ENCODE results near the gene SLC23A2.
"Not testable (repeated sequence)": the region's sequence is repeated elsewhere in the genome, so short reads cannot be mapped to it uniquely, and the experiment has no call there.

SLC23A2 gene

DNA sequence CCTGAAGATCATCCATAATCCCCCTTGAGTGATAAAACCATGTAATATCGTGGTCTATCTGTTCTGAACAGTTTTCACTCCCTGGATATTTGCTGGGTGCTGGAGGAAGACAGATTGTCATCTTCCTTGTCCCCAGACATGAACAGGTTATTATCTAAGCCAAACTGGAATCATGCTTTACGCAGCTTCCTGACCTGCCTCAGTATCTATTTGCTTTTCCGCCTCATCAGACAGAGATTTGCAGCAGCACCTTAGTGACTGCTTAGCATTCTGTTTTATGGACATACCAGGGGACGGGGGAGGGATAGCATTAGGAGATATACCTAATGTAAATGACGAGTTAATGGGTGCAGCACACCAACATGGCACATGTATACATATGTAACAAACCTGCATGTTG is 124.6 kb downstream of the SLC23A2 start:
- DNase-seq (ENCODE audit: low spot score): no peak

DNA sequence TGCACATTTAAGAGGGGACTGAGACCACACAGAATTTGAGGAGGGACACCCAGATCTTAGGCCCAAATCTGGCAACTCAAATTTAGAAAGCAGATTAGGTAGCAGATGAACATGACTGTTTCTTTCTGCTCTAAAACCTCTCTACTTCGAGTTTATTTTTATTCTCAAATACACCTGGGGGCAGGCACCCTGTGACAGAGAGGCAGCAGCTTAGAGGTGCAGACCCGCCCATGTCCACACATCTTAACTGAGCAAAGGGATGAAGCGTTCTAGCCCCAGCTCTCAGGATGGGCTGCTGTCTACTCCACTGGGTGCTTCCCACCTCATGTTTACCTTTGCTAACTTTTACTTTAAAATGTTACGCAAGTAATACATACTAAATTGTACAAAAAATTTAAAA is 125.0 kb downstream of the SLC23A2 start:
- no peak for DNase-seq (ENCODE audit: low spot score)

DNA sequence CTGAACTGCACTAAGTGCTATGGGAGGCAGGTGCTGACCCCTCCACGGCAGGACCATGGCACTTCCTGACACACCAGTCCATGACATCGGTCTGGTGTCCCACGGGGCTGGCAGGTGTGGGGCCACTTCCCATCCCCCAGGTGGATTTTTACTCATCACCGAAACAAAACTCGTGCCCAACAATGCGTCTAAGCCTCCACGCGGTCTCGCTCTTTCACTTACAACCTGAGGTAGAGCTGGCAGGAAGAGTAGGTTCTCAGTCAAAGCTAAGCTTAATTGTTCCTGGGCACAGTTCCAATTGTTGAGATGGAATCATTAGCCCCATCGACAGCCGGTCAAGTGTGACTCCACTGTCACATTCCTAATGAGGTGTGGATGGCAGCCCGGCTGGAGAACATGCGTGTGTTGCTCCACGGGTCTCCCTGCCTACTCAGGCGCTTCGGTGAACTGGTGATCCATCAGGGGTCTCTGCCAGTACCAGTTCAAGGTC is 125.7 kb downstream of the SLC23A2 start:
- DNase-seq (ENCODE audit: low spot score): no peak

DNA sequence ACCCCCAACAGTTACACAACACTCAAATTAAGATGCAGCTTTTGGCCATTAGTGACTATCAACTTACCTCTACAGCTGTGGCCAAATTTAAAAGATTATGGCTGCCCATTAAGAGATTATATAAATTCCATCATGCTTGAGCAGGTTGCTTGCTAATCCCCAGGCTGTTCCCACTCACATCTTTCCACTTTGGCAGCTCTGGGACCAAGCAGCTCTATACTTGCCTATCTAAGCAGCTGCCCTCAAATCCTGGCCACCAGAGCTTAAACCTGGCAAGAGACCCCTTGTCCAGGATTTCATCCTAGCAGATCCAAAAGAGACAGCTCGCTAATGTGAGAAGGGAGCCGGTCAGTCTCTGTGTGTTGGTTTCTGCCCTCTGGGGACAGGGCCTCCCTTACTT is 127.9 kb downstream of the SLC23A2 start:
- no peak for DNase-seq (ENCODE audit: low spot score)

DNA sequence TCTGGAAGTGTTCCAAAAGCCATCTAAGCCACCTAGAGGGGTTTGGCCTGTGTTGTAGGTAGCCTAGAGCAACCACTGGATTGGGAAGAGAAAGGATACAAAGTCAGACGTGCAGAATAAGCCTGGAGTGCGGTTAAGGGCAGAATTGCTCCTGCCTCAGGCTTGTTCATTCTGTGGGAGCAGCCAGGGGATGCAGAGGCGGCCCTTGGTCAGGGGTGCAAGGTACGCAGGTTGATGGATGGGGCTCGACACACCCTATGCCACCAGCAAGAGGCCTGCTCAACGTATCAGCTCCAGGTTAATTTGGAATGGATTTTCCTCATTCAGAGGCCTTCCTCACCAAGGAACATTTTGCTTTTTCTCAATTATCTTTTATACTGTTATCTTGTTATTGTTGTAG is 129.8 kb downstream of the SLC23A2 start:
- no peak for DNase-seq (ENCODE audit: low spot score)

DNA sequence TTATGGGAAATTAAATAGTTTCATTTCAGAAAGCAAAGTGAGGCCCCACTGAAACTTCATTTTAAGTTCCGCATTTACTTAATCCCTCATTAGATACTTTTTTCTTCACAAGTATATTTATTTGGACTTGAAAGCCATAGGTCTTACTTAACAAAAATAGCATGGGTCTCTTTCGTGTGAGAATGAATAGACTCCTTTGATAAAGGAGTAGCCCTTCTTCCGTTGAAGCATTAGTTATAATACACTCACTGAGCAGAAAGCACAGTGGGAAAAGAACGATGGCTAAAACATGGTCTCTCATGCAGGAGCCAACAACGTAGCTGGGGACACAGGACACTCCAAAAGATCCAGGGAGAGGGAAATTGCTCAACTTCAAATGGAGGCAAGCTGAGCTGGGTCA is 130.4 kb downstream of the SLC23A2 start:
- DNase-seq (ENCODE audit: low spot score): no peak

DNA sequence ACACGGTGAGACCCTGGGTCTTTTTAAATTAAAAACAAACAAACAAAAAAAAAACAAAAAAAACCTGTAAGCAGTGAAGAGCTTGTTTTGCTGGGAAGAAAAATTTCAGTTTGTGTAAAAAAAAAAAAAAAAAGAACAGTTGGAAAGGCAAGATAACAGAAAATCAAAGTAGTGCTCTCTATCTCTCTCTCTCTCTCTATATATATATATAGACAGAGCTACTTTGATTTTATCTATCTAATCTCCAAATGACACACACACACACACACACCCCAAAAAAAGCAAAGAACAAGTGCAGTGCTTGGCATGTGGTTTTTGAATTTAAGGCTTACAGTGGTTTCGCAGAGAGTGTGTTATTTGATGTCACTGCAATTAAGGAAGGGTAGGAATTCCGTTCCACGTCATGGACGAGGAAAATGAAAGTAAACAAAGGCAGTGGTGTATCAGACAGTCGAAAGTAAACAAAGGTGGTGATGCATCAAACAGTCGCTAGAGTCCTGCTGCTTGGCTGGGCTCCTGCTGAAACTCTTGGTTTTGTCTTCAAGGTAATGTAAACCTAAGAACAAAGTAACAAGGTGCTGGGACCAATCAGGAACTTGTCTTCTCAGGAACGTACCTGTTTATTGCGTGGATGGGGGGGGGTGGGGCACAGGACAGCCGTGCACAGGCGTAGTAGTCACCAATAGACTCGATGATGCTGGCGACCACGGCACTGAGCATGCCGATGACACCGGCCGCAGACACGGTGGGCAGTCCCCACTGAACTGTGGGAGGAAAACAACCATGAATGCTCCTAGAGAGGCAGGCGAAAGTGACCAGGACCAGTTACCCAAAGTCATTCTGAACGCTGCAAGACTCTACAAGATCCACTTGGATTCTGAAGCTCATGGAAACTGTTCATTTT is 131.8 kb downstream of the SLC23A2 start:
- no peak for DNase-seq (ENCODE audit: low spot score)

DNA sequence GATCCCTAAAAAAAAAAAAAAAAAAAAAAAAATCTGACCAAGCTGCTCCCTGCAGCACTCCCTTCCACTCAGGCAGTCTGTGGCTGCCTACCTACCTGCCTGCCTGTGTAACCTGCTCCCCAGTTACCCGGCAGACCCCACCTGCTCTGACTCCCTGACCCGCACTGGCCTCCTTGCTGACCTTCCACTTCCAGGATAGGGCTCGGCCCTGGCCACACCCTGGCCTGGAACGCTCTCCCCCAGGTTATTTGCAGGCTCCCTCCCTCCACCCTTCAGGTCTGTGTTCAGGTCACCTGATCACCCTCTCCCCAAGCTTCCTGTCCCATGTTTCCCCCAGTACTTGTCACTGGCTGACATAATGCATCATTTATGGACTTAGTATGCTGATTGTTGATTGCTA is 134.3 kb downstream of the SLC23A2 start:
- no peak for DNase-seq (ENCODE audit: low spot score)

DNA sequence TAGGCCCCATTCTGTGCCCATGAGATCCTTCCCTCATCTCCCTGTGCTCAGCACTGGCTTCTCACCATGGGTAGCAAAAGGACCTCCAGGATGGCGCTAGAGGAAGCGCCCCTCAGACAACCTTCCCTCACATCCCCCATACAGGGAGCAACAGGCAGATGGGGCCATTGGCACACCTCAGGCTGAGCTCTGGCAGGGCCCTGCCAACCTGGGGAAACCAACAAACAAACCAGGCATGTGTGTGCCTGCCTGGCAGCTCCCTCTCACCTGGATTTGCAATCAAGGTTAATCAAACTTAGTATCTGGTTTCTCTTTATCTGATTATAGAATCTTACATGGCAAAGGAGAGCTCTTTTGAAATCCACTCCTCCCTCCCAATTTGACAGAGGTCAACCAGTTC is 134.9 kb downstream of the SLC23A2 start:
- no peak for DNase-seq (ENCODE audit: low spot score)

DNA sequence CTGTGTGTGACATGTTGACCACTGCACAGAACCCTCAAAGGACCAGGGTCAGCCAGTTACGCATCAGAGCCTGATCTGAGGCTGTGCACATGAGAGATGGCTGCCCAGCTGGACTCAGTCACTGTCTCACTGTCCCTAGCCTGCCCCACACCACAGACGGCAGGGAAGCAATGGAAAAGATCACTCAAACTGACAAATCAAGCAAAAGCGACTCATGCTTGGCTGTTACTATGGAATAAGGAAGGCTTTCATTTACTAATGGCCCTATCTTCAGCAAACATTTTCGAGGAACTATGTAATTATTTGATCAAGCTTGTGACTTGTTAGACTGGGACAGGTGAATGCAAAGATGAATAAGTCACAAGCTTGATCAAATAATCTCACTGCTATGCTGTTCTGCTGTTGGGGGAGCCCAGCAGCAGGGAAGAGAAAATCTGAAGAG is 137.0 kb downstream of the SLC23A2 start:
- DNase-seq (ENCODE audit: low spot score): no peak

DNA sequence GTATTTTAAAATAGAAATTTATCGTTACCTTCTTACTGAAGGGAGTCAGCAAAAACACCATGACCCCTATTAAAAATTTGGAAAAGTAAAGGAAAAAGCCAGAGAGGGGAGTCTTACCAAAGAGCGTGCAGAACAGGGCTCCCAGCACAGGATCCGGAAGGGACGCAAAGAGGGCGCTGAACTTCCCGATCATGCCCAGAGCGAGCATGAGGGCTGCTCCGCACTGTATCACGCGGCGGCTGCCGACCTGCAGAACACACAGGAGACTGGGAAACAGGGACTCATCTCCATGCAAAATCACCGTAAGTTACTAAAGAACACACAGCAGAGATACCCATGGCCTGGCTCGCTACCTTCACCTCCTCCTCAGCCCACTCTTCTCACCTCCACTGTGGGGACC is 138.6 kb downstream of the SLC23A2 start:
- no peak for DNase-seq (ENCODE audit: low spot score)

DNA sequence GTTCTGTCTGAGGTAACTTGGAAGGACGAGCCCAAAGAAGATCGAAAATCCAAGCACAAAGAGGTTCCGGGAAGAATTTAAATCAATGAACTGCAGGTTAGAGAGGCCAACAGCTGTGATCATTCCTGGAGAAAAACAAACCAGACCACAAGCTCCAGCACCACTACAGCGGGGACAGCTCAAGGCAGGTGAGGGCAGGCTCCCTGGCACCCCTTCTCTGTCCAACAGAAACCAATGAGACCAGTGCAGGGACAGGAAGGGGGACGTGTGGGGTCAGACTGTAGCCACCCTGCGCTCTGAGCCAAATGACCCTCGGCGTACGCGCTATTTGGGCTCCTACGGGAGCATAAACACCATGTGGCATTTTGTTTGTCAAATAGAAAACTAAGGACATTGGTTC is 139.3 kb downstream of the SLC23A2 start:
- DNase-seq (ENCODE audit: low spot score): no peak

DNA sequence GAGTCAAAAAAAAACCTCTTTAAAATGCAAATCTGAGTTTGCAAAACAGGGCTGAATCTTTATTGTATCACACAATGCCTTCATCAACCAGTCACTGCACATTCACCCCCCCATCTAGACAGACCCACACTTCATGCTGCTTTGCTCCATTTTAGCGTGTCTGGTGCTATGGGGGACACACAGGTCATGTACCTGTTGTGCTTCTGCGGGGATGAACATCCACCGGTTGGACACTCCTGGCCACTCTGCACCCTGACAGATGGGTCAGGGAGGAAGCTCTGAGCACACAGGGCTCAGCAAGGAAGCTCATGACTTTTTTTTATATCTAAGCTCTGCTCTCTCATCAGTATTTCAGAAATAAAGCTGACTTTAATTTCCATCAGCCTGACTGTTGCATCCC is 143.3 kb downstream of the SLC23A2 start:
- no peak for DNase-seq (ENCODE audit: low spot score)

DNA sequence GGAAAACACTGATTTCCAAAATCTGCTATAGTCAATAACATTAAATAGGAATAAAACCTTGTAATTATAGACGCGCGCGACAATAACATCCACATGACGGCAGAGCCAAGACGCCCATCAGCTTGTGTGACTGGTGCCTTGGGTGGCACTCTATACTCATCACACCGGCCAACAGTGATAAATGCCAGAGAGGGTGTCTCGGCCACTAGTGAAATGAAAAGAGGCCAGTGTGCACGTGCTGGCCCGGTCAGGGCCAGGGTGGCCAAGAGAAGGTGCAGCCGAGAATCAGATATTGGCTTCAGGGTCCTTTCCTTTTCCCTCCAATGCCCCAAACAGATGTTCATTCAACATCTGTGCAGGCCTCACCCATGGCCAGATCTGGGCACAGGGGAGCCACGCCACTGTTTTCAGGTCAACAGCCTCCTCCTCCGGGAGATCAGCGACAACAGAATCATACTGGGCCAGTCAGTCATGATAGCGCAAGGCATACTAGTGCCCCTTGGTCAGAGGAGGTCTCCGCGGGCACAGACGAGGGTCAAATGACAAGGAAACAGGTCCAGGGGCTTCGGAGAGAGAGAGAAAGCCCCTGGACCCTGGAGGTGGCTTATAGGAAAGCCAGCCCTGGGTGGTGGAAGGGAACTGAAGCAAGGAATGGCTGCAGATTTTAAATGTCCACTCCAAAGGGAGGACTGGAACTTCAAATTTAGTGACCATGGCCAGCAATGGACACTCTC is 145.1 kb downstream of the SLC23A2 start:
- no peak for DNase-seq (ENCODE audit: low spot score)

DNA sequence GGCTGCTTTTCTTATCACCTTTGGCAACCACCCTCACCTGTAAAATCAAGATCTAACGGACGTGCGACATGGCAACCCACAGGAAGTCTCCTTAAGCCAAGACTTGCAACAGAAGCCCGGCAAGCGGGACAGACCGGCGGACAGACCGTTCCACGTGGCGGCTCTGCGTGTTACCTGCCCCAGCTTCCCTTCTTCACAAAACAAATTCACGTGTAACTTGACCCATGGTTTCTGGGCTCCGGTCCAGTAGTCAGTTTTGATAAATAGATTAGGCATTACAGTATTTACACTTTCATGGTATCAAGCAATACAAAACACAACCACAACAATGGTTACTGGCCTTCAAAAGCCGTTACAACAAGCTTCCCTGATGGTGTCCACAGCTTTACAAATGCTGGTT is 145.8 kb downstream of the SLC23A2 start:
- no peak for DNase-seq (ENCODE audit: low spot score)

DNA sequence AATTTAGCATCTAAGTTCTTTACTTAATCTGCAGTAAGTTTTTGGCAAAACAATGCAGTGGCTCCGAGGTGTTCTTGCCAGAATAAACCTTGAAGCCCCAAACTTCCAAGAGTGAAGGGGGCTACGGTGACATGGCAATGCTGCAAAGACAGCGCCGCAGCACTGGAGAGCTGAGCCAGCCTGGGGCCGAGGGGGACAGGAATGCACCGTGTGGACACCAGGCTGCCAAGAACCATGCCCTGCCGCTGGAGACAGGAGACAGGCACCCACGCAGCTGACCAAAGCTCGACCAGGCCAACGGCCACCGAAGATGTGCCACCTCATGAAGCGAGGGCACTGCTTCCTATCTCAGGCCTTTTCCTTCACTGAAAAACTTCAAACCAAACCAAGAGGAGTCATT is 146.2 kb downstream of the SLC23A2 start:
- DNase-seq (ENCODE audit: low spot score): no peak

DNA sequence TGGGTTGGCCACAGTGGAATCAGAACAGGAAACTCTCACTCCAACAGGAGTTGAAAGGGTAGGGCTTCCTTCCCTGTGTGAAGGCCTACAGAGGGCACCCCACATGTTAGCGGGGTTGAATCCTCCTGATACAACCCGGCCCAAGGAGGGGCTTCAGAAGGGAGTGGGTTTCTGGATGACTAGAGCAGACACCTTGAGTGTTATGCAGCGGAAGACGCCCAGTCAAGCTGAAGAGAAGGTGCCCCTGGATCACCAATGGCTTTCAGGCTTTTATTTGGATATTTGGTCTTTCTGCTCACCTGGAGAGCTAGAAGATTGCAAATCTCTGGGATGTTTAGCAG is 146.8 kb downstream of the SLC23A2 start:
- no peak for DNase-seq (ENCODE audit: low spot score)

DNA sequence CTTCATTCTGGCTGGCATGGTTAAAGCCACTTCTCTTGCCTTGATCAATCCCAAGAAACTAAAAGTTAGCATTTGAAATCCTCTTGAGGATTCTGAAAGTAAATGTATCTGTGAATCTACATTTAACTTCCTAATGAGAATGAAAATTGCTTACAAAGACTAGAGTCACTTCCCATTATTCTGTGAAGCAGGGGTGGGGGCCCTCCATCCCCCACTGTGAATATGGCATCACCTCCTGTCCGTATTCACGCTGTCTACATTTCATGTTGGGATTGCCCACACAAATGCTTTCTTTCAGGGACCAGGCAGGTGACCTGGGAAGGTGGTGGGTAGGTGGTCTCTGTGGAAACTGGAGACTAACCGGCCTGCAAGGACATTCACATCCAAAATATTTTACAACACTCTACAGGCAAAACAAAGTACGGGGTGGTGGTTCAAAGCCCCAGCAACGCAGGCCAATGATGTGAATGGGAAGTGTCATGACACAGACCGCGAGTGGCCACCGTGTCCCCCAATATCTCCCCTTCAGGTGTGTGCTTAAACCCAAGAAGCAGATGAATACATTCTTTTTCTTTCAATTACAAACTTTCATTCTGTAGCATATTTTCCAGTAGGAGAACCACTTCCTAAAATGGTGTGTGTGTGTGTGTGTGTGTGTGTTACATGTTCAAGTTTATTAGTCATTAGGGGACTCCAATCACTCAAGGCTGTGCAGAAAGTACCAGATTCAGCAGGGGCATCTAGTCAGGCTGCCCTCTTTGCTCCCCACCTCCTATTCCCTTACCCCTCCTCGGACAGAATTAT is 147.4 kb downstream of the SLC23A2 start:
- no peak for DNase-seq (ENCODE audit: low spot score)

DNA sequence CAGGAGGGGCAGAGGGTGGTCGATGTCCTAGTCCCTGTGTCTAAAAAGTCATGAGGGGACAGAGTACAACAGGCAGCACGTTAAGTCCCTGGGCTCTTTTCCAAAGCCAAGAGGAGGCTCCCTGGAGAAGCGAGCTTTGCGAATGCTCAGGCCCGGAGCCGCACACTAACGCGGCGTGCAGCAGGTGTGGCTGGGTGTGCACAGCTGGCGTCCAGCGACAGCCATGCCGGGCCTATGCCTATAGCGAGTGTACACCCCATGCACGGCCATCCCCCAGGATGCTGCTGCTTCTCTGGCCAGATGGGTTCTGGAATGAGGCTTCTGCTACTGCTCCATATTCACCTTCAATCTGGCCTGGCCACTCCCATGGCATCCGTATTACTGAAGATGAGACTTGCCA is 148.3 kb downstream of the SLC23A2 start:
- no peak for DNase-seq (ENCODE audit: low spot score)

DNA sequence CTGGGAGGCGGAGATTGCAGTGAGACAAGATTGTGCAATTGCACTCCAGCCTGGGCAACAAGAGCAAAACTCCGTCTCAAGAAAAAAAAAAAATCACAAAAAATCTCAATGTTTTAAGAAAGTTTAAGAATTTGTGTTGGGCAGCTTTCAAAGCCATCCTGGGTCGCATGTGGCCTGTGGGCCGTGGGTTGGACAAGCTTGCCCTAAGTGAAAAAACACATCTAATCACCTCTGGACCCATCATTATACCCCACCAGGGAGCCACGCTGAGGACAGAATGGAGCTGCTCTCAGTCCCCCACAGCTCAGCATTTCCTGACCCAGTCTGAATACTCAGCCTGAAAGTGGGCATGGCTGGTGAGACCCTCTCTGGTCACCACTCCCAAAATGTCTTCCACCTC is 150.3 kb downstream of the SLC23A2 start:
- DNase-seq (ENCODE audit: low spot score): no peak

DNA sequence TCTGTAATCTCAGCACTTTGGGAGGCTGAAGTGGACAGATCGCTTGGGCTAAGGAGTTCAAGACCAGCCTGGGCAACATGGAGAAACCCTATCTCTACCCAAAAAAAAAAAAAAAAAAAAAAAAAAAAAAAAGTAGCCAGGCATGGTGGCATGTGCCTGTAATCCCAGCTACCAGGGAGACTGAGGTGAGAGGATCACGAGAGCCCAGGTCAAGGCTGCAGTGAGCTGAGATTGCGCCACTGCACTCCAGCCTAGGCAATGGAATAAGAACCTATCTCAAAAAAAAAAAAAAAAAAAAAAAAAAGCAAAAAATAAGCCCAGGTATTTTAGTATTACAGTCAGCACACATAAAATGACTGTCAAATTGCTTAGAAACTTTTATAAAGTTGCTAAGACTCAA is 152.5 kb downstream of the SLC23A2 start:
- DNase-seq (ENCODE audit: low spot score): not testable (repeated sequence)

DNA sequence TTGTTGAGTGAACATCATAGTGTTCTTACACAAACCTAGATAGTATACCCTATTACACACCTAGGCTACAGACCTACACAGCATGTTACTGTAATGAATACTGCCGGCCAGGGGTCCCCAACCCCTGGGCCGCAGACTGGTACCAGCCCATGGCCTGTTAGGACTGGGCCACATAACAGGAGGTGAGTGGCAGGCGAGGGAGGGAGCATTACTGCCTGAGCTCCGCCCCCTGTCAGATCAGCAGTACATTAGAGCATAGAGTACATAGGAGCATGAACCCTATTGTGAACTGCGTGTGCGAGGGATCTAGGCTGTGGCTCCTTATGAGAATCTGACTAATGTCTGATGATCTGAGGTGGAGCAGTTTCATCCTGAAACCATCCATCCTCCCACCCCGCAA is 153.3 kb downstream of the SLC23A2 start:
- no peak for DNase-seq (ENCODE audit: low spot score)

DNA sequence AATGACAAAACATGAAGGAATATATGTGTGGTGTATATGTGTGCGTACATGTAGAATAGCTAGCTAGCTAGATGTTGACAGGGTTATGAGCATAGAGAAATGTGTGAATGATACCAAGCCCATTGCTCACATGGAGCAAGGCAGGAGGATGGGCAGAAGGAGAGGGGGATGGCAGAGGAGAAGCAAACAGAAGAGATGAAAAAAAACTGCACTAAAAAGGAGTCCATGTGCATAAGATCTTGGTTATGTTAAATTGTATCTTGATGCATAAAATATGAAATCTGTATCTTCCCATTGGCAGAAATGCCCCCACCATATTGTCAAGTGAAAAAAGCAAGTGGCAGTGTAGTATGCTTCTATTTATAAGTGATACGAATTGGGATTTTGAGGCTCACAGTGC is 154.5 kb downstream of the SLC23A2 start:
- DNase-seq (ENCODE audit: low spot score): no peak
